NCI-H2171 treated with DMSO at 0.1 percent for 48 hours (cell line): ENCODE results near the gene SH2D4B.

Source experiments
- DNase-seq: peaks from one replicate; lab custom pipeline; 2025; lab: John Stamatoyannopoulos, UW

Gene SH2D4B

DNA sequence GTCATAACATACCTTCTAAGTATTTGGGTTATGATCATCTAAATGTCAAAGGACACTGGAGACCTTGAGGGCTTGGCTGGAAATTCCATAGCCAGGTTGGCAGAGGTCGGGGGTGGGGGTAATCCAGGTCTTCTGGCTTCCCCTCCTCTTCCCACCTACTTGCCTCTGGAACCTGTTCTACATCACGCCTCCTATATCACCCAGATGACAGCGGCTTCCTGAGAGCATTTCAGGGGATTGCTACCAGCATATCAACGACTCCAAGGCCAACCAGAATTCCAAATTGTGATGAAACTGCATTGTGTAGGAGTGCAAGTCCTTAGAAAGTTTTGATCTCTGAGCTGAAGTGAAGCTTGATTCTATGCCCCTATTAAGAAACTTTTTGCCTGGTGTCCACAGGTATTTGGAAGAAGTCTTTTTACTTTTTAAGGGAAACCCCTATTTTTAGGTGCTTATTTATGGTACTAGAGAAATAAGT lies 95.7 kb downstream of the SH2D4B start:
- DNase-seq, result no peak

- DNase-seq, result no peak
Measured at GRCh38 chr10:80633910-80634309, 96.2 kb downstream of the SH2D4B start.

- DNase-seq, result no peak
Measured at GRCh38 chr10:80642661-80643060, 105.0 kb downstream of the SH2D4B start.

DNA sequence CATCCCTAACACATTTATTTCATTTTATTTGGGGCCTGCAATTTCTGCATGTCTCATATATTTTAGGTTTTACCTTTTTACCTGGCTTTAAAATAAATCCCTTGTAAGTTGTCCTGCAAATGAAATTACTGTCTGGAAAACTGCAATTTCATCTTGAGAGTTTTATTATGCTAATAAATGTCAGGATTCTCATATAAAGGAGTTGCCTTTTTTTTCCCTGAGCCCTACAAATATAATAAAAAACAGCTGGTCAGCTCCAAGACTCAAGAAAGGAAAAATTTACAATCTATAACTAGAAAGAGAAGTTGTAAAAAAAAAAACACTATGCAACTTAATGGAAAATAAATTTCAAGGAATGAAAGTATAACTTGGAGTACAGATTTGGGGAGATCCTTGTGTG lies 108.7 kb downstream of the SH2D4B start:
- DNase-seq, result no peak

- DNase-seq, result no peak
Measured at GRCh38 chr10:80647173-80647833, 109.6 kb downstream of the SH2D4B start.

GRCh38 chr10:80648106-80648505 lies 110.4 kb downstream of the SH2D4B start:
- no peak for DNase-seq

- DNase-seq, result no peak
Measured at GRCh38 chr10:80649183-80649582, 111.5 kb downstream of the SH2D4B start.

GRCh38 chr10:80655898-80656297 lies 118.2 kb downstream of the SH2D4B start:
- DNase-seq, result no peak

DNA sequence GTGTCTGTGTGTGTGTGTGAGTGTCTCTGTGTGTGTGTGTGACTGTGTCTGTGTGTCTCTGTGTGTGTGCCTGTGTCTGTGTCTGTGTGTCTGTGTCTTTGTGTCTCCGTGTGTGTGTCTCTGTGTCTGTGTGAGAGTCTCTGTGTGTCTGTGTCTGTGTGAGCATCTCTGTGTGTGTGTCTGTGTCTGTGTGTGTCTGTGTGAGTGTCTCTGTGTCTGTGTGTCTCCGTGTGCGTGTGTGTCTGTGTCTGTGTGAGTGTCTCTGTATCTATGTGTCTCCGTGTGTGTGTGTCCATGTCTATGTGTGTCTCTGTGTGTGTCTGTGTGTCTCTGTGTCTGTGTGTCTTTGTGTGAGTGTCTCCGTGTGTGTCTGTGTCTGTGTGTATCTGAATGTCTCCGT lies 120.4 kb downstream of the SH2D4B start:
- no peak for DNase-seq

DNA sequence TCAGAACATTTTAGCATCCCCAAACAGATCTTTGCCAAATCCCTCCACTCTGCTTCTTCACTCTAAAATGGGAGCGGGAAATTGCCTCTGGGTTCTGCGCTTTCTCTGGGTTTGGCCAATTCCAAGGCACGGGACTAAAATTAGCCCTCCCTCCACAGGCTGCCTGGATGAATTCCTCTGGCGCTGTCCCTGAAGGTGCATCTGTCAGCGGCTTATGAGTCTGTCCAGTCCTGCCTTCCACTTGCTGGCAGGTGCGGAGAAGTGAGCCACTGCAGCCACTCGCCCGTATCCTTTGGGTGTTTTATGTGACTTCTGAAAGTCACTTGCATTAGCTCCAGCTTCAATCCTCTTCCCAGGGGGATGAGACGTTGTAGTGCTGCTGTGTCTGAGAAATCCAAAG lies 121.6 kb downstream of the SH2D4B start:
- DNase-seq, result no peak

GRCh38 chr10:80660266-80660665 lies 122.6 kb downstream of the SH2D4B start:
- DNase-seq, result no peak

DNA sequence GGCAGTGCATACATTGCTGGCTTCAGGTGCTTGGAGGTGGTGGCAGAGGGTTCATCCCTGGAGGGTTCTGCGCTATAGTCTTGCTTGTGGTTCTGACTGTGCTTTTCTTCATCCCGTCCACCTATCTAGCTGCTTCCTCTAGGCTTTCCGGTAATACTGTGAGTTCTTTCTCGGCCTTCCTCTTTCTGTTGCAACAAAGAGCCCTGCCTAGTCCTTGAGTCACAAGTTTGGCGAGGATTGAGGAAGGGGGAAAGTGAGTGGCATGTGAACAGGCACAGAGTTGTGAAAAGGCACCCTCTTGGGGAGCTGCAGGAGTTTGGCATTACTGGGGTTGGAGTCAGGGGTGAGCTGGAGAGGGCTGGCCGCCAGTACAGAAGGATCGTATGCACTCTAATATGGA lies 123.0 kb downstream of the SH2D4B start:
- no peak for DNase-seq

DNA sequence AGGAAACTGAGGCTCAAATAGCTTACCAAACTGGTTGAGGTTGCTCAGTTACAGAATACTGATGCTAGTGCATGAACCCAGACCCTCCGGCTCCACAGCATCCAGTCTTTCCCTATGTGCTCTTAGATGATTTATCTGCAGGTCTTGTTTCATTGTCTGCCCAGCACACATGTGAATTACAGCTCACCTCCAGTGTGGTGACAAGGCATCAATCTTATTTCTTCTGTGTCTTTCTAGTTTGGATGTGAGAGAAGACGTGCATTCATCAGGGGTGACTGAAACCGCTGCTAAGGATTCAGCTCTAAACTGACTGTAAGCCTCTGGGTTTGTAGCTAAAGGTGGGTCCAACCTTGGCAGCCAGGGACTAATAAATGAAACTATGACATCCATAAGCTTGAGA lies 123.8 kb downstream of the SH2D4B start:
- DNase-seq, result no peak

- peak; percentile 59 for DNase-seq
Measured at GRCh38 chr10:80662429-80663261, 124.9 kb downstream of the SH2D4B start.

GRCh38 chr10:80664071-80664680 lies 126.5 kb downstream of the SH2D4B start:
- peak; percentile 35 for DNase-seq

- peak; percentile 6 for DNase-seq
Measured at GRCh38 chr10:80669485-80669884, 131.8 kb downstream of the SH2D4B start.

DNA sequence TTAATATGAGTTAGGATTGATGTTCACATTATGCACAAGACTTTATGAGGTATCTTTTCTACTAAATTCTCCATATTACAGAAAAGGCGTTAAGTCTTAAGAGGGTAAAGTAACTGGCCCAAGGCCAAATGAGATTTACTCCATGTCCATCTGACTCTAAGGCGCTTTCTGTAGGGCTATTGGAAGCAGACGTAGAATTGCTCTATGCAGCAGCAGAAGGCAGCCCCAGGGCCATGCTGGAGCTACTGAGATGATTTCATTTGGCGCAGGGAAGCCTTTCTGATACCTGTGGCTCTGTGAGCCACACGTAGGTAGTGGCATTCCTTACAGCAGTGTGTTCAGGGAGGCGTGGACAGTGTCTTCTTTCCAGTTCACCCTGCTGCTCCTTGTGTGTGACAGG lies 133.1 kb downstream of the SH2D4B start:
- no peak for DNase-seq

DNA sequence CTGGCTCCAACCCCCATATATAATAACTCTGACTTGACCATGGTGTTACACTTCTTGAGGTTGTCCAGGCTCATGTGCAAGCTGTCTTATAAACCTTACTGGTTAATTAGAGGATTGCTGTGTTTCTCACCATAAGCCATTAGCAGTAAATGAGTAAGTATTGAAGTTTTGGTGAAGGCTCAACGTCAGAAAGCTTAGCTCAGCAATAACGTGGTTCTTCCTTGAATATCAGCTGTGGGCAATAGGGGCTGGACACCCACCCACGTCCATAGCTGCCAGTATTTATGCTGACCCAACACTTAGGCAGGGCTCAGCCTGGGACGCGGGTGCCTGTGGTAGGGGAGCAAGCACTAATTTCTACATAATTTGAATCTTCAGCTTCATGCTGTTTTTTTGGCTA lies 134.1 kb downstream of the SH2D4B start:
- DNase-seq, result no peak

DNA sequence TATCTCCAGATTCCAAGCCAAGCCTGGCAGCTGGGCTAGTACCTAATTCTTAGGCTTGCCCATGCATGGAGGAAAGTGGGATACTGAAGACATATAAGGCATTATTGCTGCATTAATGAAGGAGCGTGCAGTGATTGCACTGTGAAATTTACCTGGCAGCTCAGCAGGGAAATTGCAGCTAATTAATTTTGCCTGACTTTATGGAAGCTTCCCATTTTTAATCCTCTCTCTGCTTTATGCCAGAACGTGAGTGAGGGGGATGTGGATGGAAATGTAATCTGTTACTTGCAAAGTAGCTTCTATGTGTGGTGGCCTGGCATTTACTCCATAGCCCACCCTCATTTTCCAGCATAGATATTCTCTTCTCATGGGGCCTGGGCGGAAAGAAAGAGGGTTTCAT lies 134.9 kb downstream of the SH2D4B start:
- DNase-seq, result no peak

DNA sequence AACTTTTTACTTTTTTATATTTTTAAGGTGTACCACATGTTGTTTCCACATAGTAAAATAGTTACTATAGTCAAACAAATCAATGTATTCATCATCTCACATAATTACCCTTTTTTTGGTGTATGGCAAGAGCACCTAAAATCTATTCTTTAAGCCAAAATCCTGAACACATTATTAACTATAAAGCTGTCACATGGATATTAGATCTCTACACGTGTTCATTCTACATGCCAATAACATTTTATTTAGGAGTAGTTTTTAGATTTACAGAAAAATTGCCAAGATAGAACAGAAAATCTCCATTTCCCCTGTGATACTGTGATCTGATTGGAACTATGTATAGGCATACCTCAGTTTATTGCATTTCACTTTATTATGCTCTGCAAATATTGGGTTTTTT lies 137.1 kb downstream of the SH2D4B start:
- no peak for DNase-seq

- no peak for DNase-seq
Measured at GRCh38 chr10:80681142-80681541, 143.4 kb downstream of the SH2D4B start.

GRCh38 chr10:80684259-80684658 lies 146.6 kb downstream of the SH2D4B start:
- DNase-seq, result peak; percentile 93

DNA sequence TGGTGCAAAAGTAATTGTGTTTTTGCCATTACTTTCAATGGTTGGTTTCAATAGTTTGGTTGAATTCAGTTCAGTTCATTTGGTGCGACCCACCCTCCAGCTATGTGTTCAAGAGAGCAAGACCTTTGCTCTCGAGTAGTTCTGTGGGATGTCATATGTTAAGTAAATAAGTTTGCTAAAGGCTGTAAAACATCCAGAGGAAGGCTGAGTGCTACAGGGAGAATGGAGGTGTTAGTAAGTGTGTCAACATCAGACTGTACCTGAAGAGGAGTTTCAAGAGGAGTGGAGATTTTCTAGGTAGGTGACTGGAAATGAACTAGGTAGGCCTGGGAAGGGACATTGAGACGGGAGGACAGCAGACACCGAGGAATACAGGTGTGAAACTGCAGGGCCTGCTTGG lies 147.7 kb downstream of the SH2D4B start:
- no peak for DNase-seq
